ENCODE data around the gene RACGAP1. TPM values are rescaled to one million over a fixed set of nuclear protein-coding genes. Genes with fewer than 3 reads are reported as not detected.
A peak's percentile ranks its signal among the peaks of the same experiment; 100 is the strongest.

RACGAP1 gene
- polyA plus RNA-seq, 1 of the 3 experiments (the other 2 are of a cell fraction), result 21.5 TPM

DNA sequence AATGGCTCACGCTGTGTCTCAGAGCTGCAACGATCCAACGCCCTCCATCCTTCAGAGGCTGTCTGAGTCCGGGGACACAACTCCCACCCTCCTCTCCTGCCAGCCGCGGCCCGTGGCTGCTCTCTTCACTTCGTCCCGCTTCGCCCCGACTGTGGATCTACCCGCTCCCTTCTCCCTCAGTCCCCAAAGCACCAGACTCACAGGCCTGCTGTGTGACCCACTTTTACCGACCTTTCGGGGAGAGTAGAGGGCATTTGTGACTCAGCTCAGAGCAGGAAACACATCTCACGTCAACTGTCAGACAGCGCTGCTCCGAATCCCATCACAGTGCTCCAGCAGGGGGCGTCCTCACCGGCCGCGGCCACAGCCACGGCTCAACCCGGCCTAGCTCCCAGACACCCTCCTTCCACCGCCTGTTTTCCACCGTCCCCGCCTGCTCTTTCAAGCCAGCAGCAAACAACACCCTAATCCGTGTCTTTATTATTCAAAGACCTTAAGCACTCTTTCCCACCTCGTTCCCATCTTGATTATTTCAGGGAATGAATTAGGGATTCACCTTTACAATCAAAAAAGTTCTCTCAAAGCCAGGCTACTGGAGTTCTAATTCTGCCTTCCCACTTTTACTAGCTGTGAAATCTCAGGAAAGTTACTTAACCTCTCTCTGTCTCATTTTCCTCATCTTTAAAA is 79.8 kb downstream of the RACGAP1 start (continued):
- TF ChIP-seq FOXM1 (IDR thresholded peaks at IDR 0.05; ENCODE audit: low read depth) (no peak), FOSL2 (IDR thresholded peaks at IDR 0.05; ENCODE audit: borderline replicate concordance, low read depth) (peak; percentile 30; the same call in 1 of the 2 replicates), MEF2A (IDR thresholded peaks at IDR 0.05; ENCODE audit: borderline replicate concordance, low read depth) (no peak), POLR2AphosphoS5 (IDR thresholded peaks at IDR 0.05; ENCODE audit: low read depth, low read length) (no peak), RCOR1 (IDR thresholded peaks at IDR 0.05; ENCODE audit: low read length) (peak; percentile 10; the same call in 1 of the 2 replicates), CHD2 (IDR thresholded peaks at IDR 0.05; ENCODE audit: low read length, partially characterized antibody) (no peak), SMC3 (IDR thresholded peaks at IDR 0.05; ENCODE audit: low read depth, low read length) (peak; percentile 70), GATA2 (CRISPR knock-in tag; IDR thresholded peaks at IDR 0.05) (no peak), JUND (IDR thresholded peaks at IDR 0.05) (no peak), YY1 (IDR thresholded peaks at IDR 0.05; ENCODE audit: low read depth) (no peak)
- TF ChIP-seq, protein P1, sequence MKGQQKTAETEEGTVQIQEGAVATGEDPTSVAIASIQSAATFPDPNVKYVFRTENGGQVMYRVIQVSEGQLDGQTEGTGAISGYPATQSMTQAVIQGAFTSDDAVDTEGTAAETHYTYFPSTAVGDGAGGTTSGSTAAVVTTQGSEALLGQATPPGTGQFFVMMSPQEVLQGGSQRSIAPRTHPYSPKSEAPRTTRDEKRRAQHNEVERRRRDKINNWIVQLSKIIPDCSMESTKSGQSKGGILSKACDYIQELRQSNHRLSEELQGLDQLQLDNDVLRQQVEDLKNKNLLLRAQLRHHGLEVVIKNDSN (IDR thresholded peaks at IDR 0.05; ENCODE audit: borderline replicate concordance, low read depth), result no peak
- TF ChIP-seq, protein P2, sequence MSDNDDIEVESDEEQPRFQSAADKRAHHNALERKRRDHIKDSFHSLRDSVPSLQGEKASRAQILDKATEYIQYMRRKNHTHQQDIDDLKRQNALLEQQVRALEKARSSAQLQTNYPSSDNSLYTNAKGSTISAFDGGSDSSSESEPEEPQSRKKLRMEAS (IDR thresholded peaks at IDR 0.05; ENCODE audit: low read depth), result peak; percentile 70; the same call in 1 of the 2 replicates

DNA sequence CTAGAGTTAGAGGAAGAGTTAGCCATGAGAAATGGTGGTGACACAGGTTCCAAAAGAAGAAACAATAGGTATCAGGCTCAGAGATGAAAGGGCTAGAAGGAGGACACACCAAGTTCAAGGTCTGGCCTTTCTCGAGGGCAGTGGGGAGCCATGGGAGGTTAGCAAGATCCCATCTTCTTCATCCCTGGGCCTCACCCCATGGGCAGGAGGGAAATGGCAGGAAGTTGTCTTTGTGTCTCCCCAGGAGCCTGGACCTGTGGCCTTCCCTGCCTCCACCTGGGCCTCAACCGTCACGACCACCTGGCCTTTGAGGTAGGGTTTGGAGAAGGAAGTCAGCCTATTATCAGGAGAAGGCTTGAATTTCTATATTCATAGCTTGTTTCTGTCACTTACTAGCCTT is 80.6 kb downstream of the RACGAP1 start:
- Histone ChIP-seq H3K4me2 (no peak overlapping the region; the same call in 1 of the 2 replicates), H3K9me3 (no peaks in the 10 kb centered on the region), H3K9me2 (no peaks in the 10 kb centered on the region), H3K9ac (no peak overlapping the region), H3K36me3 (replicated peaks in 1 of 2; ENCODE audit: control insufficient read depth in 1 of 2, insufficient read depth in 2 of 2, low read length in 1 of 2) (no peaks in the 10 kb centered on the region), H3K4me1 (ENCODE audit: control insufficient read depth in 1 of 2, insufficient read depth in 2 of 2, low read depth in 1 of 2, low read length in 1 of 2) (peaks cover 0 to 8% of the 10 kb centered on the region in 2 experiments; a peak in 1 of 4 replicates), H3F3A (replicated peaks; ENCODE audit: insufficient read depth) (no peaks in the 10 kb centered on the region), H3K4me3 (ENCODE audit: low read depth in 2 of 2, low read length in 1 of 2) (no peak overlapping the region), H3K27me3 (ENCODE audit: insufficient read depth) (no peaks in the 10 kb centered on the region), H3K27ac (ENCODE audit: low read depth in 2 of 2, low read length in 1 of 2) (no peak overlapping the region), H2AFZ (ENCODE audit: low read depth) (no peak overlapping the region), H3K79me2 (ENCODE audit: insufficient read depth) (no peaks in the 10 kb centered on the region), H4K20me1 (ENCODE audit: insufficient read depth) (no peaks in the 10 kb centered on the region)
- POLR2A ChIA-PET, result interaction anchor here (1.8 kb wide), 1 partner anchor 76 kb away, joined by 5 read pairs; no protein-coding TSS in a partner anchor
- WGBS (ENCODE audit: low lambda C conversion rate), result 94% methylated on average over 3 of the region's 3 CpGs
- CTCF ChIA-PET, result interaction anchor here (0.8 to 6.1 kb wide), 24 partner anchors 10 to 323 kb away, joined by 3 to 101 read pairs (median 12); partner anchors contain the start of genes AQP5 and COX14
- no peak for DNase-seq
- TF ChIP-seq RCOR1 (IDR thresholded peaks at IDR 0.05; ENCODE audit: low read length) (no peak), GABPA (IDR thresholded peaks at IDR 0.05; ENCODE audit: low read depth) (no peak), FOXJ3 (CRISPR knock-in tag; IDR thresholded peaks at IDR 0.05) (no peak), MXI1 (IDR thresholded peaks at IDR 0.05; ENCODE audit: low read depth, low read length) (no peak), TAF1 (IDR thresholded peaks at IDR 0.05; ENCODE audit: borderline replicate concordance, low read depth, low read length) (no peak), RFX5 (IDR thresholded peaks at IDR 0.05; ENCODE audit: low read length) (no peak)
- TF ChIP-seq, protein P3, sequence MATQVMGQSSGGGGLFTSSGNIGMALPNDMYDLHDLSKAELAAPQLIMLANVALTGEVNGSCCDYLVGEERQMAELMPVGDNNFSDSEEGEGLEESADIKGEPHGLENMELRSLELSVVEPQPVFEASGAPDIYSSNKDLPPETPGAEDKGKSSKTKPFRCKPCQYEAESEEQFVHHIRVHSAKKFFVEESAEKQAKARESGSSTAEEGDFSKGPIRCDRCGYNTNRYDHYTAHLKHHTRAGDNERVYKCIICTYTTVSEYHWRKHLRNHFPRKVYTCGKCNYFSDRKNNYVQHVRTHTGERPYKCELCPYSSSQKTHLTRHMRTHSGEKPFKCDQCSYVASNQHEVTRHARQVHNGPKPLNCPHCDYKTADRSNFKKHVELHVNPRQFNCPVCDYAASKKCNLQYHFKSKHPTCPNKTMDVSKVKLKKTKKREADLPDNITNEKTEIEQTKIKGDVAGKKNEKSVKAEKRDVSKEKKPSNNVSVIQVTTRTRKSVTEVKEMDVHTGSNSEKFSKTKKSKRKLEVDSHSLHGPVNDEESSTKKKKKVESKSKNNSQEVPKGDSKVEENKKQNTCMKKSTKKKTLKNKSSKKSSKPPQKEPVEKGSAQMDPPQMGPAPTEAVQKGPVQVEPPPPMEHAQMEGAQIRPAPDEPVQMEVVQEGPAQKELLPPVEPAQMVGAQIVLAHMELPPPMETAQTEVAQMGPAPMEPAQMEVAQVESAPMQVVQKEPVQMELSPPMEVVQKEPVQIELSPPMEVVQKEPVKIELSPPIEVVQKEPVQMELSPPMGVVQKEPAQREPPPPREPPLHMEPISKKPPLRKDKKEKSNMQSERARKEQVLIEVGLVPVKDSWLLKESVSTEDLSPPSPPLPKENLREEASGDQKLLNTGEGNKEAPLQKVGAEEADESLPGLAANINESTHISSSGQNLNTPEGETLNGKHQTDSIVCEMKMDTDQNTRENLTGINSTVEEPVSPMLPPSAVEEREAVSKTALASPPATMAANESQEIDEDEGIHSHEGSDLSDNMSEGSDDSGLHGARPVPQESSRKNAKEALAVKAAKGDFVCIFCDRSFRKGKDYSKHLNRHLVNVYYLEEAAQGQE (IDR thresholded peaks at IDR 0.05; ENCODE audit: low read depth, low read length), result no peak
